Measurements from ENCODE around the gene NPR2. TPM values are rescaled to one million over a fixed set of nuclear protein-coding genes. Genes with fewer than 3 reads are reported as not detected.

Gene NPR2
- 19.9 and 27.5 TPM in 2 replicates for total RNA-seq

DNA sequence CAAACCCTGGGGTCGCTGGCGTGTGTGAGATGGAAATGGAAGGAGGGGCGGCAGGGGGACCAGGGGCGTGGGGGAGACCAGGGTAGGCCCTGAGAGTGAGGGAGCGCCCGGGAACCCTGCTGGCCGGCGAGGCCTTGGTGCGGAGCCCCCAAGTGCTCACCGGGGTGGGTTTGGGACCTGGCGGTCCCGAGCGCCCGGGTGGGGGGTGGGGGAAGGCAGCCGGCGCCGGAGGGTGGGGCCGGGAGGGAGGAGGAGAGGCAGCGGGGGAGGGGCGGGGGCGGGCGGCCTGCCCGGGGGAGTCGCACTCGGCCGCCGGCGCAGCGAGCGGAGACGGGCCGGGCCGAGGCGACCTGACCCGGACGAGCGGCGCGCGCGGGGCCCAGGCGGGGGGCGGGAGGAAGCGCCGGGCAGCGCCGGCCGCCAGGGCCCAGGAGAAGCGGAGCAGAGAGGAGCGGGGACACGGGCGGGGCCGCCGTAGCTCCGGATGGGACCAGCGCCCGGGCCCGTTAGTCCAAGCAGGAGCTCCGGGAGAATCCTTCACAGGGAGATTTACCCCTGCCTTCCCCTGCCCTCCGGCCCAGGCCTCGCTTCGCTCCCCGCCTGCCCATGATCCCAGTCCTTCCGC, at the start of gene NPR2:
NPR2 (plus strand) TSS at position 295 of the 625 bp plus-strand sequence. CDS start 818 bp downstream, outside the sequence.

GRCh38 chr9:35748858-35749514, 42.4 kb upstream of the NPR2 start, which contains the start of the genes GBA2 and RGP1:
Gene GBA2, minus strand, starts transcription at chr9:35749228. Its CDS starts 524 bp downstream, at chr9:35748704.
Gene RGP1, plus strand, starts transcription at chr9:35749287. Its CDS starts 469 bp downstream, at chr9:35749756.

DNA sequence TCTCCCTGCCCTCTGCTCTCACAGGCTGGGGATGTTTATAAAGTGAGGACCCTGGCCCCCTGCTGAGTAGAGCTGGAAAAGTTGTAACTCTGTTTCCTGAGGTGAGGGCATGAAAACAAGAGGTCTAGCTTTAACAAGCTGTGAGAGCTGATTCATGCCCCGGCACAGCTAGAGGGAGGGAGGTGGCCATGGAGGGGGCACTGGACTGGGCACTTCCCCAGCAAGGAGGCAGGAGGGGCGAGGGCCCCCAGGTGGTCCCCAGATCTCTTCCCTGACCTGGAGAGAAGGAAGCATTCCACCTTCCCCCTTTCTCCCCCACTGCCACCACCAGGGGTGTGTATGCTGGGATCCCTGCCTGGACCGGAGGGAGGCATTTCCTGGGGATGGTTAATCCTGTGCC, 37.1 kb upstream of the NPR2 start, which contains the start of gene MSMP:
MSMP (minus strand) TSS at position 13 of the 400 bp plus-strand sequence. CDS start 147 bp downstream, outside the sequence.

DNA sequence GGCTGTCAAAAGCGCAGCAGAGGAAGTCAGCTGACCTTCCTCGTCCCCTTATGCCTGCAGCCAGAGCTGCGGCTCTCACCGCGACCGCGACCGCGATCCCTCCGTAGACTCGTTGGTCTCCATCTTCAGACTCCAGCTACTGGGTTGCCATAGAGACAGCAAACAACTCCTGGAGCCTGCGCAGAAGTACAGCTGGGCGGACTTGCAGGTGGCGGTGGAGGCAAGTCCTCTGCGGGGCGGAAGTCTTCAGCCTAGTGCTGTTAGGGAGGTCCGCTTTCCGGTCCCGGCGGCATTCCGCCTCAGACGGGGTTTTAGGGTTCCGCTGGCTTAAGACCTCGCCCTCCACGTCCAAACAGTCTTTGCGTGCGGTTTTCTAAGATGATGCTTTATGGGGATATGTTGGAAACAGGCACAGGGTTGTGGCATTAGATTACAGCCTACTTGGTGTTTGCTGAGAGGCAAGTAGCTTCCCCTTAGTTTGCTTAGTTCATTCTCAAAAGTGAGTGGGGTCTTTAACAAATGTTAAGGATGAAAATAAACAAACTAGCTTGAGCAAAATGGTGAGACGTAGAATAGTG, 20.7 kb downstream of the NPR2 start, which contains the start of gene SPAG8:
SPAG8 (minus strand) TSS at position 238 of the 578 bp plus-strand sequence; CDS start at position 123, 115 bp downstream.

DNA sequence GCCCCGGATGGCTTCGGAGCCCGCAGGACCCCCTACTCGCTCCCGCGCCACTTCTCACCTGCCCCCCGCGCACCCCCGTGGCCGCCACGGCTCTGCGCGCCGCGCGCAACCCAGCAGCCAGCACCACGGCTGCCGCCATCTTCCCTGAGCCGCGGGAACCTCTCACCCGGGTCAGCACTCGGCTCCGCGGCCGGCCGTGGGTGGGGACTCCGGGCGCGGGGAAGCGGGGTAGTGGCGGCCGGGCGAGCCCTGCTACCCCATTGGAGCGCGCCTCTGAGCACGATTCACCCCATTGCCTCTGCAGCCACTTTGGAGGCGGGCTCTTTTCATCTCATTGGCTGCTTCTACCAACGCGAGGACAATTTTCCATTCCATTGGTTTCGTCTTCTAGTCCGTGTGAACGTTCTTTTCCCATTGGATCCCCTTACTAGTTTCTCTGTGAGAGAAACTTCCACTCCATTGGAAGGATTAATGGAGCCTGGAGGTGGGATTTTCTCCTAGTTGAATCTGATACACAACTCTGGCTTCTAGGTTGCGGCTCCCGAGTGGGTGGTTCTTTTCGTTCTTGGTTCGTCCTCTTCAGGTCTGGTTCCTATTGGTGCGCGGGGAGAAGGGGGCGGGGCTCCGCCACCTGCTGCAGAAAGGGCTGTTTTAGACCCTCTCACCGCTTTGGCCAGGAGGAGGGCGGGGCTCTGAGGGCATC, 23.6 kb downstream of the NPR2 start, which contains the start of gene HINT2:
HINT2 (minus strand) TSS at position 202 of the 703 bp plus-strand sequence; CDS start at position 139, 63 bp downstream.

GRCh38 chr9:35828716-35829083, 37.3 kb downstream of the NPR2 start, which contains the start of gene FAM221B:
Gene FAM221B, minus strand, starts transcription at chr9:35828732. Its CDS starts 2,571 bp downstream, at chr9:35826161.

GRCh38 chr9:35829084-35829763, 37.8 kb downstream of the NPR2 start, which contains the start of gene TMEM8B:
Gene TMEM8B, plus strand, starts transcription at chr9:35829228. Its CDS starts 220 bp downstream, at chr9:35829448.

Other genes with a start within 250 kb of the NPR2 start
- 14.1 and 16.1 TPM in 2 replicates for gene TESK1, start 186.3 kb upstream of the NPR2 start, total RNA-seq
- 0.32 and 1.3 TPM in 2 replicates for gene CD72, start 173.2 kb upstream of the NPR2 start, total RNA-seq
- 1.3 TPM in 1 of 2 replicates, not detected in the other for gene SIT1, start 140.7 kb upstream of the NPR2 start, total RNA-seq
- 11,420 and 19,025 TPM in 2 replicates for gene RMRP, start 133.6 kb upstream of the NPR2 start, total RNA-seq
- 12.8 and 25.8 TPM in 2 replicates for gene CCDC107, start 133.3 kb upstream of the NPR2 start, total RNA-seq
- 0.18 and 0.49 TPM in 2 replicates for gene ARHGEF39, start 126.4 kb upstream of the NPR2 start, total RNA-seq
- gene CA9, start 117.7 kb upstream of the NPR2 start, total RNA-seq, result 8.3 and 8.8 TPM in 2 replicates
- gene TPM2, start 101.7 kb upstream of the NPR2 start, total RNA-seq, result 692 and 1,021 TPM in 2 replicates
- 335 and 378 TPM in 2 replicates for gene TLN1, start 59.4 kb upstream of the NPR2 start, total RNA-seq
- gene CREB3, start 58.9 kb upstream of the NPR2 start, total RNA-seq, result 60.5 and 72.6 TPM in 2 replicates
- 11.7 and 22.2 TPM in 2 replicates for gene GBA2, start 42.4 kb upstream of the NPR2 start, total RNA-seq
- 10.7 and 15.2 TPM in 2 replicates for gene RGP1, start 42.3 kb upstream of the NPR2 start, total RNA-seq
- gene MSMP, start 37.3 kb upstream of the NPR2 start, total RNA-seq, result 2.0 TPM in 1 of 2 replicates, not detected in the other
- gene SPAG8, start 20.7 kb downstream of the NPR2 start, total RNA-seq, result 0.32 and 0.36 TPM in 2 replicates
- 19.0 and 24.2 TPM in 2 replicates for gene HINT2, start 23.5 kb downstream of the NPR2 start, total RNA-seq
- not detected in 2 replicates for gene FAM221B, start 37.1 kb downstream of the NPR2 start, total RNA-seq
- 2.0 and 2.1 TPM in 2 replicates for gene TMEM8B, start 37.6 kb downstream of the NPR2 start, total RNA-seq
- gene OR13J1, start 78.8 kb downstream of the NPR2 start, total RNA-seq, result not detected in 2 replicates
- gene HRCT1, start 114.6 kb downstream of the NPR2 start, total RNA-seq, result 1.4 and 9.4 TPM in 2 replicates
- 4.5 and 7.5 TPM in 2 replicates for gene SPAAR, start 117.9 kb downstream of the NPR2 start, total RNA-seq
- not detected in 2 replicates for gene OR2S2, start 166.6 kb downstream of the NPR2 start, total RNA-seq
- gene RECK, start 245.3 kb downstream of the NPR2 start, total RNA-seq, result 35.7 and 37.3 TPM in 2 replicates